ENCODE results near the gene SLC16A8. TPM values are rescaled to one million over a fixed set of nuclear protein-coding genes. Genes with fewer than 3 reads are reported as not detected.

The SLC16A8 gene
- total RNA-seq, 4 donors from 2014 or later: 1.4 TPM; not detected in 3

DNA sequence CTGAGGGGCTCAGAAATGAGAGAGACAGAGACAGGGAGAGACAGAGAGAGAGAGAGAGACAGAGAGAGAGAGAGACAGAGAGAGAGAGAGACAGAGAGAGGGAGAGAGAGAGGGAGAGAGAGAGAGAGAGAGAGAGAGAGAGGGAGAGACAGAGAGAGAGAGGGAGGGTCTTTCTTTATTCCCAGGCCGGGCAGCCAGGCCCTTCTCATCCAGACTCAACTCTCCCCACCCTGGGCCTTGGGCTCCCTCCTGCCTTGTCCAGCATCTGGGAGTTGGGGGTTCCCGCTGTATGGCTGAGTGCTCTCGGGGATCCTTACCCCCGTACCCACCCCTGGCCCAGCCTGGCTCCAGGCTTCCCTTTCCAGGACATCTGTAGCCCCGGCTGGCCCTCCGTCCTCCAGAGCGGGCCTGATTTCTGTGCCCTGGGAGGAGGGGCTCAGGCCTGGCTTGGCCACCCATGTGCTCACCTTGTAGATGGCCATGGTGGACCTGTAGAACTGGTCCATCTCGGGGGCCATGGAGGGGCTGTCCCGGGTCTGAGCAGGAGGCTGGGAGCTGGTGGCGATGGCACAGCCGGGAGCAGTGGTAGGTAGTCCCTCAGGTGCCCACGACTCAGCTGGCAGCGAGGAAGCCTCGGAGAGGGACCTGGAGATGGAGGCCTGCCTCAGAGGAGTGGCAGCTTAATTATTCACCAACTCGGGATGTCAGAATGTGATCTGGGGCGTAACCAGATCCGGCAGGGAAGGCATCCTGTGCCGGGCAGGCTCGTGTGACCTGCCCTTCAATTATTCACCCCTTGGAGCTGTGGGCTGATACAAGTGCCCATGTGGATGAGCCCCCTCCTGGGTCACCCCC, 26.3 kb upstream of the SLC16A8 start, which contains the start of gene BAIAP2L2:
TSS of gene BAIAP2L2 (minus strand) at position 677 of the 855 bp plus-strand sequence. CDS start at position 518, 159 bp downstream.
- no peak for DNase-seq
- TF ChIP-seq POLR2A (IDR thresholded peaks at IDR 0.05): no peak
- TF ChIP-seq, protein P1, sequence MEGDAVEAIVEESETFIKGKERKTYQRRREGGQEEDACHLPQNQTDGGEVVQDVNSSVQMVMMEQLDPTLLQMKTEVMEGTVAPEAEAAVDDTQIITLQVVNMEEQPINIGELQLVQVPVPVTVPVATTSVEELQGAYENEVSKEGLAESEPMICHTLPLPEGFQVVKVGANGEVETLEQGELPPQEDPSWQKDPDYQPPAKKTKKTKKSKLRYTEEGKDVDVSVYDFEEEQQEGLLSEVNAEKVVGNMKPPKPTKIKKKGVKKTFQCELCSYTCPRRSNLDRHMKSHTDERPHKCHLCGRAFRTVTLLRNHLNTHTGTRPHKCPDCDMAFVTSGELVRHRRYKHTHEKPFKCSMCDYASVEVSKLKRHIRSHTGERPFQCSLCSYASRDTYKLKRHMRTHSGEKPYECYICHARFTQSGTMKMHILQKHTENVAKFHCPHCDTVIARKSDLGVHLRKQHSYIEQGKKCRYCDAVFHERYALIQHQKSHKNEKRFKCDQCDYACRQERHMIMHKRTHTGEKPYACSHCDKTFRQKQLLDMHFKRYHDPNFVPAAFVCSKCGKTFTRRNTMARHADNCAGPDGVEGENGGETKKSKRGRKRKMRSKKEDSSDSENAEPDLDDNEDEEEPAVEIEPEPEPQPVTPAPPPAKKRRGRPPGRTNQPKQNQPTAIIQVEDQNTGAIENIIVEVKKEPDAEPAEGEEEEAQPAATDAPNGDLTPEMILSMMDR (IDR thresholded peaks at IDR 0.05): no peak
- Histone ChIP-seq H3K36me3 (no peaks in the 10 kb centered on the region), H3K4me3 (no peak within 1 kb of the TSS), H3K4me1 (no peaks in the 10 kb centered on the region), H3K27ac (no peak within 1 kb of the TSS), H3K9me3 (no peaks in the 10 kb centered on the region), H3K27me3 (no peaks in the 10 kb centered on the region)
- intact Hi-C loops (cut with DNase I; ENCODE audit: low total_unique reads): no loop called here

DNA sequence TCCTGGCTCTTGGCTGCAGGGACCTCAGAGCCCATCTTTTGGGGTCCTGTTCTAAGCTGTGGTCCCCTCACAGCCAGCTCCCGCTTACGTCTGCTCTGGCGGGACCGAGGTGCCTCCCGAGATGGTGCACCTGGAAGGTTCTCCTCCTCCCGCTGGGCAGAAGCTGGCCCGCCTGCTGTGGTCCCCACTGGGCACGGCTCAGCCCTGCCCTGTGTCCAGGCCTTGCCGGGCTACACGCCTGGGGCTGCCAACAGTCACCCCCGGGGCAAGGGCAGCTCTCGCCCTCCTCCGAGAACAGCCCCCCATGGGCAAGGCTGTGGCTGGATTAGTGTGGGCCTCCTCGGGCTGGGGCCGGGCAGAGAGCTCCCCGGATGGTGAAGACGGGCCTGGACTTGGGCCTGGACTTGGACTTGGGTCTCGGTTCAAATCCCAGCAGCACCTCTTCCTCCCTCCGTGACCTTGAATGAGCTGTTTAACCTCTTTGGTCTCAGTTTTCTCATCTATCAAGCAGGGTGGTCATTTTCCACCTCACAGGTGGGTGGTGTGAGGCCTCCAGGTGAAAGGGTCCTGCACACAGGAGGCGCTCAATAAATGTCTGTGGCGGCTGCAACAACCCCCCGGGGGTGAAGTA, 25.5 kb upstream of the SLC16A8 start:
- Histone ChIP-seq H3K36me3 (no peaks in the 10 kb centered on the region), H3K9me3 (no peaks in the 10 kb centered on the region), H3K4me1 (no peaks in the 10 kb centered on the region), H3K27me3 (no peaks in the 10 kb centered on the region), H3K27ac (no peak overlapping the region), H3K4me3 (no peak overlapping the region)
- TF ChIP-seq, protein P1 (IDR thresholded peaks at IDR 0.05): no peak
- no peak for TF ChIP-seq POLR2A (IDR thresholded peaks at IDR 0.05)
- intact Hi-C loops (cut with DNase I; ENCODE audit: low total_unique reads): no loop called here
- DNase-seq: no peak

DNA sequence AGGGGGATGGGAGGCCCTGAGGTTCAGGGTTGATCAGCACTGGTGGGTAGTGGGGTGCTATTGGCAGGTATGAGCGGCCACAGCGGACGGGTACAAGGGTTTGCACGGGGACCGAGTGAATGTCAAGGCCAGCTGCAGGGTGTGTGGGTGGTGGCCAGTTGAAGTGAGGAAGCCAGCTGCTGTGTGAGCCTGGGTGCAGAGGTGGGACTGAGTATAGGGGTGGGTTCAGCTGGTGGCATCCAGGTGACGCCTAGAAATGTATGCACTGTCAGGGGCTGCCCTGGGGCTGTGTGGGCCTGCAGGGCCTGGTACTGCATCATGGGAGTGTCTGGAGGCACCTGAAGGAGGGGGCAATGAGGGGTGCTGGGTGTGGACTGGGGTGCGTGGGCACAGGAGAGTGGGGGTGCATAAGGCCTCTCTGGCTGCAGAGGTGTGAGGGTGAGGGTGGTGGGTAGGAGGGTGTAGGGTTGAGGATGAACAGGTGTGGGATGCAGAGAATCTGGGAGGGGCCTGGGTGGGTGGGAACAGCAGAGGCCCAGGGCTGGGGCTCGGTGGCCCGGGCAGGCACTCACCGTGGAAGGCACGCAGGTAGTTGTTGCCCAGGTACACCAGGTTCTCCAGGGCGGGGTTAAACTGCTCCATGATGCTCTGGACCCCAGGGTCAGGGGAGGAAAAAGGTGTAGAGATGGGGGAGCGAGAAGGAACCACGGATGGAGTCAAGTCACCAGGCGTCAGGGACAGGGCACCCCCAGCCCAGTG, 24.8 kb upstream of the SLC16A8 start:
- Histone ChIP-seq H3K4me3 (no peak overlapping the region), H3K27ac (no peak overlapping the region), H3K9me3 (no peaks in the 10 kb centered on the region), H3K4me1 (no peaks in the 10 kb centered on the region), H3K36me3 (no peaks in the 10 kb centered on the region), H3K27me3 (no peaks in the 10 kb centered on the region)
- TF ChIP-seq, protein P1 (IDR thresholded peaks at IDR 0.05): no peak
- TF ChIP-seq POLR2A (IDR thresholded peaks at IDR 0.05): no peak
- no peak for DNase-seq
- intact Hi-C loops (cut with DNase I; ENCODE audit: low total_unique reads): no loop called here

DNA sequence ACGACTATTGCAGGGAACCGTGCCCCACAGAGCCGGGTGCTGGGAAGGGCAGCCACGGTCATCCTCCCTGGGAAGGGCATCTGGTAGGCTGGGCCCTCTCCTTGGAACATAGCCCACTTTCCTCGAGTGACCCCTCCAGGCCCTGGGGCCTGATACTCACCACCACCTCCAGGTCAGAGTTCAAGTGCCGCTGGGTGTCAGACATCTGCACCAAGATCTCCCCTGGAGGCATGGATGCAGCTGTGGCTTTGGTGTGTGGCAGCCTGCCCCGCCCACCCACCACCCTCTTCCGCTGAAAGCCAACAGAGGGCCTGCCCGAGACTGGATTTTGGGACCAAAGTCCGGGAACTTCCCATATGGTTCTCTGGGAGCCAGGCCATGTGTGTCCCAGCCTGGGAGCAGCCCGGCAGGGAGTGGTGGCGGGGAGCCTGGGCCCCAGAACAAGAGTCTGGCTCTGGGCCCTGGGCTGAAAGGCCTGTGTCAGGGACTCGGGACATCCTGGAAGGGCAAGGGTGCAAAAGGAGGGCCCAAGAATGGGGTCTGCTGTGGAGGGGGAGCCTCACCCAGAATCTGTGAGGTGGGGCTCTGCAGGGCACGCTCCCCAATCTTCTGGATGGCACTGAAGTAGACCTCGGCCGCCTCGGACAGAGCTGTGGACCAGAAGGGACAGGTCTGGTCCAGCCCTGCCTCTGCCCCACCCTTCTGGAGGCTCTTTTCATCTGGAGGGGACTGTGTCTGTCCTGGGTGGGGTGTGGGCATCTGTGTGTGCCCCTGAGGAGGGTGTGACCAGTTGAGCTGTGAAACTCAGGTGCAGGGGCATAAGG, 23.9 kb upstream of the SLC16A8 start:
- no peak for DNase-seq
- Histone ChIP-seq H3K27ac (no peak overlapping the region), H3K4me1 (no peaks in the 10 kb centered on the region), H3K4me3 (no peak overlapping the region), H3K27me3 (no peaks in the 10 kb centered on the region), H3K36me3 (no peaks in the 10 kb centered on the region), H3K9me3 (no peaks in the 10 kb centered on the region)
- TF ChIP-seq POLR2A (IDR thresholded peaks at IDR 0.05): no peak
- TF ChIP-seq, protein P1 (IDR thresholded peaks at IDR 0.05): no peak
- intact Hi-C loops (cut with DNase I; ENCODE audit: low total_unique reads): no loop called here

All from uterus (tissue), 4 donors.